GM10248 (cell line): Measurements from ENCODE around the gene ELK4.

Source experiments
- CTCF ChIA-PET: fragments of 300-600 bp; sonication (Branson Sonifier 250); formaldehyde crosslinking; extraction: SDS; loops from one replicate; lab custom pipeline; 2021; ENCODE audit warnings: antibody characterized with exemption; lab: Yijun Ruan, JAX
- POLR2A ChIA-PET: fragments of 350-650 bp; sonication (Branson Sonifier 250); formaldehyde crosslinking; extraction: SDS; loops from one replicate; lab custom pipeline; 2020; ENCODE audit warnings: antibody characterized with exemption; lab: Yijun Ruan, JAX
- DNase-seq: peaks from one replicate; pipeline ENCODE4 v3.0.0; 2012; ENCODE audit errors: extremely low spot score
- CTCF ChIP-seq: IDR thresholded peaks from 2 replicates; pipeline ENCODE4 v1.5.1; 2012; ENCODE audit warnings: mild to moderate bottlenecking, low read depth; ENCODE audit errors: extremely low read depth, missing control alignments, control extremely low read depth

ELK4 gene

GRCh38 chr1:205565799-205566198 lies 66.0 kb downstream of the ELK4 start:
- CTCF ChIA-PET, result no interaction called here
- no peak for DNase-seq
- POLR2A ChIA-PET, result no interaction called here
- TF ChIP-seq CTCF, result no peak

- ChIA-PET CTCF (interaction anchor here (0.8 kb wide), 1 partner anchor 35 kb away, joined by 3 read pairs; no protein-coding TSS in a partner anchor), POLR2A (no interaction called here)
These were observed 67.8 kb downstream of the ELK4 start for GRCh38 chr1:205563927-205564441.

GRCh38 chr1:205561501-205562203 lies 70.2 kb downstream of the ELK4 start:
- CTCF ChIA-PET, result interaction anchor here (1.1 to 4.0 kb wide), 7 partner anchors 16 to 500 kb away, joined by 3 to 12 read pairs (median 5); no protein-coding TSS in a partner anchor
- no peak for DNase-seq
- no peak for TF ChIP-seq CTCF
- POLR2A ChIA-PET, result no interaction called here

More at GRCh38 chr1:205563927-205564441, 67.8 kb downstream of the ELK4 start:
- TF ChIP-seq CTCF, result no peak
- DNase-seq, result no peak
